Adrenal gland (tissue), 5 donors: ENCODE data around the gene CES1.
"Not testable (repeated sequence)": the region's sequence is repeated elsewhere in the genome, so short reads cannot be mapped to it uniquely, and the experiment has no call there.

Source experiments
- CTCF ChIP-seq, 6 experiments: fragments of 450-650 bp in 4 of 6; fragments of 200-600 bp in 2 of 6; sonication (generic) in 1 of 6; IDR thresholded peaks; 1 replicate in 5 of 6; 2 replicates in 1 of 6; pipeline versions ENCODE4 v1.5.1 to v1.8.0; 2016 to 2021; ENCODE audit warnings: antibody characterized with exemption in 6 of 6, mild to moderate bottlenecking in 2 of 6, moderate library complexity in 1 of 6
- POLR2A ChIP-seq, 2 donors: fragments of 450-650 bp; IDR thresholded peaks; one replicate each; pipeline ENCODE4 v1.6.1; 2017; ENCODE audit warnings: antibody characterized with exemption in 2 of 2, mild to moderate bottlenecking in 2 of 2, moderate library complexity in 1 of 2
- donor health status: DM: no; HTN: no; CAD: no.

- not testable (repeated sequence) for TF ChIP-seq CTCF, POLR2A (IDR thresholded peaks at IDR 0.05)
Measured at GRCh38 chr16:55835173-55835572, 2.3 kb upstream of the CES1 start.
